Measurements from ENCODE around the gene YIPF2.

The YIPF2 gene

GRCh38 chr19:10928563-10929401, at the start of gene YIPF2, which contains the start of gene TIMM29:
TSS of gene YIPF2 (minus strand) at chr19:10928639. CDS start at chr19:10928410, 229 bp downstream.
TSS of gene TIMM29 (plus strand) at chr19:10928811. CDS start at chr19:10928823, 12 bp downstream.
- H3K4me3 ChIP-seq (ENCODE audit: low read depth, low read length): peak within 1 kb of the TSS; percentile 91

GRCh38 chr19:10977742-10978092, 49.3 kb upstream of the YIPF2 start:
- TF ChIP-seq CTCF (IDR thresholded peaks at IDR 0.05; ENCODE audit: low read depth, low read length): no peak
- H3K4me3 ChIP-seq (ENCODE audit: low read depth, low read length): no peak overlapping the region

More at GRCh38 chr19:10928563-10929401, at the start of gene YIPF2, which contains the start of gene TIMM29:
- no peak for TF ChIP-seq CTCF (IDR thresholded peaks at IDR 0.05; ENCODE audit: low read depth, low read length)

- H3K4me3 ChIP-seq (ENCODE audit: low read depth, low read length): no peak overlapping the region
- TF ChIP-seq CTCF (IDR thresholded peaks at IDR 0.05; ENCODE audit: low read depth, low read length): no peak
Measured at GRCh38 chr19:10976131-10976892, 47.9 kb upstream of the YIPF2 start.

GRCh38 chr19:10975374-10976130, 47.1 kb upstream of the YIPF2 start:
- no peak for TF ChIP-seq CTCF (IDR thresholded peaks at IDR 0.05; ENCODE audit: low read depth, low read length)

GRCh38 chr19:10971107-10971726, 42.8 kb upstream of the YIPF2 start:
- no peak for TF ChIP-seq CTCF (IDR thresholded peaks at IDR 0.05; ENCODE audit: low read depth, low read length)
- H3K4me3 ChIP-seq (ENCODE audit: low read depth, low read length): no peak overlapping the region

More at GRCh38 chr19:10975374-10976130, 47.1 kb upstream of the YIPF2 start:
- H3K4me3 ChIP-seq (ENCODE audit: low read depth, low read length): no peak overlapping the region

GRCh38 chr19:10968527-10969135, 40.2 kb upstream of the YIPF2 start:
- TF ChIP-seq CTCF (IDR thresholded peaks at IDR 0.05; ENCODE audit: low read depth, low read length): no peak
- no peak overlapping the region for H3K4me3 ChIP-seq (ENCODE audit: low read depth, low read length)

All from WI38 (cell line).